PC-9 (cell line): ENCODE measurements around the gene GPBAR1.

ENCODE experiments used
- CTCF ChIP-seq: fragments of 200-600 bp; sonication (generic); conservative IDR thresholded peaks from 2 replicates; pipeline ENCODE4 v1.6.1; 2017; ENCODE audit warnings: mixed run types, antibody characterized with exemption, mild to moderate bottlenecking, moderate library complexity
- EZH2 ChIP-seq: fragments of 200-600 bp; sonication (generic); IDR thresholded peaks from 2 replicates; pipeline ENCODE4 v1.8.0; 2017; ENCODE audit warnings: antibody characterized with exemption, low read depth

DNA sequence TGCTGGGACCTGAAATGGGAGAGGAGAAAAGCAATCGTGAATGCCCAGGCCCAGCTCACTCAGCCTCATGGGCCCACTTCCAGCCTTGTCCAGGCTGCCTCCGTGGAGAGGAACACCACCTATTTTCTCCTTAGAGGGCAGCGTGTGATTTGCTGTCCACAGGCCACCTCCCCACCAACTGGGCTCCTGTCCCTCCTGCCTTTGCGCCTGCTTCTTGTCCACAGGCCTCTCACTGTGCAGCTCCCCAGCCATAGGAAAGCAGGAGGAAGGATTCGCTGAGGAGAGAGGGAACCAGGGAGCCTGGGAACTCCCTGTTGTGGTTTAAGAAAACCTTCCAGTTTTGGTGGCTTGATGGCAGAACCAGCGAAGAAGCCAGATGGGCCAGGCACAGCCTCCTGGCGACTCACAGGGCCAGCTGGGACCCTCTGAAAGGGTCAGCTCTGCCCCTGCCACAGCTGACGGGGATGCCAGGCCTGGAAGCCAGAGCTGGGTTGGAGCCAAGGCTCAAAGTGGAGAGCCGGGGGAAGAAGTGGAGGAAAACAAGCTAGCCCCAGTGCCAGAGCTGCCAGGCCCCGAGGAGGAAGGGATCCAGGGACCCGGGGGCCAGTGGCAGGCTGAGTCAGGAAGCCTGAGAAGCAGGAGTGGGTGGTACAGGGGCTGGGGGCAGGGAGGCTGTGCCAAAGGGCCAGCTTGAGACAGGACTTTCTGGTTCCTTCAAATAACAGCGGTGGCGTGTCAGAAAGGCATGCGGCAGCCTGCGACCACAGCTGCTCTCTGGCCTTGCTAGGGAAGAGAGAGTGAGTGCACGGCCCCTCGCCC is 21.6 kb downstream of the GPBAR1 start:
- TF ChIP-seq CTCF (no peak), EZH2 (no peak)
